H9 (cell line): ENCODE measurements around the gene RHOV. TPM values are rescaled to one million over a fixed set of nuclear protein-coding genes. Genes with fewer than 3 reads are reported as not detected.

Experiments used
- DNase-seq: peaks from one replicate; pipeline ENCODE4 v3.0.0-alpha.2; 2017
- H2AFZ ChIP-seq: one replicate; pipeline ENCODE4 v1.6.1; 2013; ENCODE audit warnings: mild to moderate bottlenecking, low read length, control low read depth, moderate library complexity
- H2AK5ac ChIP-seq: 2 replicates; pipeline ENCODE4 v1.6.1; 2013; ENCODE audit warnings: low read length, control low read depth, mixed read lengths; ENCODE audit not compliant: insufficient read length
- H2BK120ac ChIP-seq: one replicate; pipeline ENCODE4 v1.6.1; 2013; ENCODE audit warnings: low read depth, mild to moderate bottlenecking, low read length, control low read depth, inconsistent platforms; ENCODE audit not compliant: poor library complexity, severe bottlenecking
- H2BK12ac ChIP-seq: 2 replicates; pipeline ENCODE4 v1.6.1; 2013; ENCODE audit warnings: low read length, control low read depth, mixed read lengths, low read depth; ENCODE audit not compliant: insufficient read length
- H2BK15ac ChIP-seq: 2 replicates; pipeline ENCODE4 v1.6.1; 2013; ENCODE audit warnings: low read depth, low read length, control low read depth
- H2BK20ac ChIP-seq: one replicate; pipeline ENCODE4 v1.6.1; 2013; ENCODE audit warnings: low read depth, mild to moderate bottlenecking, low read length, control low read depth, inconsistent platforms; ENCODE audit not compliant: poor library complexity, severe bottlenecking
- H2BK5ac ChIP-seq: 2 replicates; pipeline ENCODE4 v1.6.1; 2013; ENCODE audit warnings: low read length, control low read depth, mixed read lengths; ENCODE audit not compliant: insufficient read length
- H3K14ac ChIP-seq: 2 replicates; pipeline ENCODE4 v1.6.1; 2013; ENCODE audit warnings: low read length, control low read depth; ENCODE audit not compliant: insufficient read depth
- H3K18ac ChIP-seq: 2 replicates; pipeline ENCODE4 v1.6.1; 2013; ENCODE audit warnings: low read depth, mild to moderate bottlenecking, mixed read lengths, low read length, control low read depth; ENCODE audit not compliant: insufficient read length
- H3K23ac ChIP-seq: 2 replicates; pipeline ENCODE4 v1.6.1; 2013; ENCODE audit warnings: low read length, control low read depth, mixed read lengths, low read depth; ENCODE audit not compliant: insufficient read length
- H3K23me2 ChIP-seq: 2 replicates; pipeline ENCODE4 v1.6.1; 2013; ENCODE audit warnings: low read depth, mild to moderate bottlenecking, mixed read lengths, low read length, control low read depth; ENCODE audit not compliant: insufficient read length, poor library complexity, severe bottlenecking
- H3K27ac ChIP-seq: 2 replicates; pipeline ENCODE4 v1.5.1; 2013; ENCODE audit warnings: low read length, control low read depth, mixed read lengths, low read depth; ENCODE audit not compliant: insufficient read length
- H3K27me3 ChIP-seq: 2 replicates; pipeline ENCODE4 v1.6.1; 2013; ENCODE audit warnings: low read length, control low read depth, inconsistent platforms; ENCODE audit not compliant: insufficient read depth
- H3K4ac ChIP-seq: 2 replicates; pipeline ENCODE4 v1.6.1; 2013; ENCODE audit warnings: low read depth, mild to moderate bottlenecking, control low read depth, inconsistent platforms, low read length, moderate library complexity
- H3K4me1 ChIP-seq: 2 replicates; pipeline ENCODE4 v1.6.1; 2013; ENCODE audit warnings: low read length, control low read depth, inconsistent platforms; ENCODE audit not compliant: insufficient read depth
- H3K4me2 ChIP-seq: 2 replicates; pipeline ENCODE4 v1.6.1; 2013; ENCODE audit warnings: low read length, control low read depth, mixed read lengths; ENCODE audit not compliant: insufficient read length, insufficient read depth
- H3K56ac ChIP-seq: 2 replicates; pipeline ENCODE4 v1.6.1; 2013; ENCODE audit warnings: low read depth, mild to moderate bottlenecking, mixed read lengths, low read length, control low read depth; ENCODE audit not compliant: insufficient read length
- H3K79me1 ChIP-seq: 2 replicates; pipeline ENCODE4 v1.6.1; 2013; ENCODE audit warnings: low read depth, mild to moderate bottlenecking, moderate library complexity, low read length, control low read depth, inconsistent platforms; ENCODE audit not compliant: insufficient read depth, poor library complexity, severe bottlenecking
- H3K79me2 ChIP-seq: 2 replicates; pipeline ENCODE4 v1.6.1; 2013; ENCODE audit warnings: low read length, control low read depth, inconsistent platforms; ENCODE audit not compliant: insufficient read depth
- H3K9ac ChIP-seq: 2 replicates; pipeline ENCODE4 v1.6.1; 2013; ENCODE audit warnings: low read length, control low read depth, mixed read lengths; ENCODE audit not compliant: insufficient read length; ENCODE audit errors: extremely low read depth
- H3K9me3 ChIP-seq: one replicate; pipeline ENCODE4 v1.6.1; 2013; ENCODE audit warnings: low read depth, low read length, inconsistent platforms; ENCODE audit not compliant: control insufficient read depth
- H3T11ph ChIP-seq: one replicate; pipeline ENCODE4 v1.6.1; 2013; ENCODE audit warnings: mild to moderate bottlenecking, low read length, control low read depth, inconsistent platforms
- H4K20me1 ChIP-seq: one replicate; pipeline ENCODE4 v1.6.1; 2013; ENCODE audit not compliant: control insufficient read depth, insufficient read length, insufficient read depth
- H4K5ac ChIP-seq: 2 replicates; pipeline ENCODE4 v1.6.1; 2013; ENCODE audit warnings: low read depth, mild to moderate bottlenecking, mixed read lengths, low read length, control low read depth; ENCODE audit not compliant: insufficient read length
- H4K8ac ChIP-seq: replicated peaks from 2 replicates; pipeline ENCODE4 v1.6.1; 2013; ENCODE audit warnings: low read length, control low read depth, mixed read lengths, low read depth; ENCODE audit not compliant: insufficient read length
- H4K91ac ChIP-seq: 2 replicates; pipeline ENCODE4 v1.6.1; 2013; ENCODE audit warnings: low read depth, mild to moderate bottlenecking, moderate library complexity, mixed read lengths, low read length, control low read depth; ENCODE audit not compliant: insufficient read length
- H3K27ac Mint-ChIP-seq, 3 experiments: 2 replicates in 2 of 3; 3 replicates in 1 of 3; pipeline ENCODE4 v1.8.0; 2020 to 2021; ENCODE audit warnings: mixed read lengths in 3 of 3, mild to moderate bottlenecking in 1 of 3, moderate library complexity in 1 of 3
- H3K27me3 Mint-ChIP-seq: 2 replicates; pipeline ENCODE4 v1.8.0; 2021; ENCODE audit warnings: low read depth, mild to moderate bottlenecking, moderate library complexity, mixed read lengths
- H3K36me3 Mint-ChIP-seq, 3 experiments: 2 replicates in 2 of 3; 3 replicates in 1 of 3; pipeline ENCODE4 v1.8.0; 2020 to 2021; ENCODE audit warnings: low read depth in 3 of 3, mixed read lengths in 3 of 3; ENCODE audit not compliant: insufficient read depth in 1 of 3
- H3K4me1 Mint-ChIP-seq, 2 experiments: 2 replicates each; pipeline ENCODE4 v1.8.0; 2020; ENCODE audit warnings: mixed read lengths in 2 of 2
- H3K4me3 Mint-ChIP-seq, 2 experiments: 2 replicates in 1 of 2; 3 replicates in 1 of 2; pipeline ENCODE4 v1.8.0; 2020 to 2021; ENCODE audit warnings: mild to moderate bottlenecking in 2 of 2, mixed read lengths in 2 of 2, moderate library complexity in 1 of 2
- H3K9me3 Mint-ChIP-seq, 2 experiments: 2 replicates in 1 of 2; 3 replicates in 1 of 2; pipeline ENCODE4 v1.8.0; 2020; ENCODE audit warnings: mild to moderate bottlenecking in 2 of 2, mixed read lengths in 2 of 2, moderate library complexity in 1 of 2
- WGBS: extraction: QIAGEN DNeasy Blood & Tissue Kit; methylation state at CpG from one replicate; pipeline ENCODE4 v1.1.7; 2013; ENCODE audit warnings: missing lambda C conversion rate, low lambda C conversion rate, mixed read lengths; ENCODE audit not compliant: insufficient read length; ENCODE audit errors: extremely low coverage; 5-methylcytosine and 5-hydroxymethylcytosine counted together
- total RNA-seq: library from RNA; stranded (reverse); gene quantifications from 2 replicates; pipeline ENCODE4 v1.2.1, GENCODE V29; 2021
- TF ChIP-seq, protein P1 (sequence below): fragments of 200-600 bp; sonication (generic); conservative IDR thresholded peaks from 3 replicates; pipeline ENCODE4 v1.8.0; 2021; ENCODE audit warnings: antibody characterized with exemption, mild to moderate bottlenecking

Gene RHOV
- total RNA-seq, 1 experiment from 2014 or later = 3.9 TPM

DNA sequence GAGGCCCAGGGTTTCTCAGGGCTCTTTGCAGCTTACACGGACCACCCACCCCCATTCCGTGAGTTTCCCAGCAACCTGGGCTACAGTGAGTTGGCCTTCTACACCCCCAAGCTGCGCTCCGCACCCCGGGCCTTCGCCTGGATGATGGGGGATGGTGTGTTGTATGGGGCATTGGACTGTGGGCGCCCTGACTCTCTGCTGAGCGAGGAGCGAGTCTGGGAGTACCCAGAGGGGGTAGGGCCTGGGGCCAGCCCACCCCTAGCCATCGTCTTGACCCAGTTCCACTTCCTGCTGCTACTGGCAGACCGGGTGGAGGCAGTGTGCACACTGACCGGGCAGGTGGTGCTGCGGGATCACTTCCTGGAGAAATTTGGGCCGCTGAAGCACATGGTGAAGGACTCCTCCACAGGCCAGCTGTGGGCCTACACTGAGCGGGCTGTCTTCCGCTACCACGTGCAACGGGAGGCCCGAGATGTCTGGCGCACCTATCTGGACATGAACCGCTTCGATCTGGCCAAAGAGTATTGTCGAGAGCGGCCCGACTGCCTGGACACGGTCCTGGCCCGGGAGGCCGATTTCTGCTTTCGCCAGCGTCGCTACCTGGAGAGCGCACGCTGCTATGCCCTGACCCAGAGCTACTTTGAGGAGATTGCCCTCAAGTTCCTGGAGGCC lies 25.6 kb upstream of the RHOV start:
- Histone ChIP-seq H4K91ac (no peak overlapping the region), H3K4ac (no peak overlapping the region), H3K23ac (no peak overlapping the region), H4K8ac (no peak overlapping the region), H2BK15ac (no peak overlapping the region), H3K79me1 (peaks cover 3% of the 10 kb centered on the region), H3K9me3 (no peaks in the 10 kb centered on the region), H4K5ac (no peak overlapping the region), H3K27me3 (no peaks in the 10 kb centered on the region), H3T11ph (no peak overlapping the region), H3K14ac (no peak overlapping the region), H2BK20ac (no peak overlapping the region), H3K56ac (no peak overlapping the region), H2AFZ (no peak overlapping the region), H3K27ac (no peak overlapping the region), H2BK5ac (no peak overlapping the region), H3K18ac (no peak overlapping the region), H2BK120ac (no peak overlapping the region), H3K79me2 (peaks cover 7% of the 10 kb centered on the region), H3K4me1 (no peaks in the 10 kb centered on the region; the same call in 1 of the 2 replicates), H3K23me2 (peaks cover 7% of the 10 kb centered on the region), H4K20me1 (no peaks in the 10 kb centered on the region), H2BK12ac (no peak overlapping the region), H2AK5ac (no peak overlapping the region), H3K9ac (no peak overlapping the region), H3K4me2 (no peak overlapping the region)
- Mint-ChIP-seq H3K36me3 (peaks cover 33 to 86% (median 70%) of the 10 kb centered on the region in 3 experiments), H3K4me1 (peaks cover 6 to 11% of the 10 kb centered on the region in 2 experiments), H3K9me3 (no peaks in the 10 kb centered on the region; a peak in 1 of 5 replicates), H3K27me3 (no peaks in the 10 kb centered on the region; the same call in none of the 2 replicates), H3K27ac (no peak overlapping the region), H3K4me3 (no peak overlapping the region)
- TF ChIP-seq, protein P1, sequence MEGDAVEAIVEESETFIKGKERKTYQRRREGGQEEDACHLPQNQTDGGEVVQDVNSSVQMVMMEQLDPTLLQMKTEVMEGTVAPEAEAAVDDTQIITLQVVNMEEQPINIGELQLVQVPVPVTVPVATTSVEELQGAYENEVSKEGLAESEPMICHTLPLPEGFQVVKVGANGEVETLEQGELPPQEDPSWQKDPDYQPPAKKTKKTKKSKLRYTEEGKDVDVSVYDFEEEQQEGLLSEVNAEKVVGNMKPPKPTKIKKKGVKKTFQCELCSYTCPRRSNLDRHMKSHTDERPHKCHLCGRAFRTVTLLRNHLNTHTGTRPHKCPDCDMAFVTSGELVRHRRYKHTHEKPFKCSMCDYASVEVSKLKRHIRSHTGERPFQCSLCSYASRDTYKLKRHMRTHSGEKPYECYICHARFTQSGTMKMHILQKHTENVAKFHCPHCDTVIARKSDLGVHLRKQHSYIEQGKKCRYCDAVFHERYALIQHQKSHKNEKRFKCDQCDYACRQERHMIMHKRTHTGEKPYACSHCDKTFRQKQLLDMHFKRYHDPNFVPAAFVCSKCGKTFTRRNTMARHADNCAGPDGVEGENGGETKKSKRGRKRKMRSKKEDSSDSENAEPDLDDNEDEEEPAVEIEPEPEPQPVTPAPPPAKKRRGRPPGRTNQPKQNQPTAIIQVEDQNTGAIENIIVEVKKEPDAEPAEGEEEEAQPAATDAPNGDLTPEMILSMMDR = no peak
- WGBS = no CpG with 5 or more reads among the region's 33 CpGs
- DNase-seq = no peak
